HG03558 (cell line): ENCODE measurements around the gene ZNF106.

ENCODE experiments used
- ATAC-seq: cut with Tn5 transposase; IDR thresholded peaks from one replicate; pipeline ENCODE4 v1.9.1; 2021; ENCODE audit warnings: moderate number of reproducible peaks; ENCODE audit not compliant: unreplicated experiment; ENCODE audit errors: extremely low read depth

ZNF106 gene

GRCh38 chr15:42490671-42491538 is at the start of gene ZNF106:
ZNF106 (minus strand) TSS chr15:42491141; CDS start chr15:42472289, 18,852 bp downstream.
- no peak for ATAC-seq

GRCh38 chr15:42533246-42533645 is 42.3 kb upstream of the ZNF106 start:
- ATAC-seq: no peak

GRCh38 chr15:42528970-42529369 is 38.0 kb upstream of the ZNF106 start:
- ATAC-seq: no peak

GRCh38 chr15:42523331-42523730 is 32.4 kb upstream of the ZNF106 start:
- no peak for ATAC-seq

GRCh38 chr15:42511007-42511391 is 20.1 kb upstream of the ZNF106 start:
- no peak for ATAC-seq

- no peak for ATAC-seq
Observed at GRCh38 chr15:42510258-42511006, 19.5 kb upstream of the ZNF106 start.

GRCh38 chr15:42508263-42508690 is 17.3 kb upstream of the ZNF106 start:
- ATAC-seq: no peak

- no peak for ATAC-seq
Observed at GRCh38 chr15:42507514-42507913, 16.6 kb upstream of the ZNF106 start.

GRCh38 chr15:42504631-42505030 is 13.7 kb upstream of the ZNF106 start:
- peak; percentile 17 for ATAC-seq

- no peak for ATAC-seq
Observed at GRCh38 chr15:42503825-42504224, 12.9 kb upstream of the ZNF106 start.

- ATAC-seq: no peak
Observed at GRCh38 chr15:42502477-42502876, 11.5 kb upstream of the ZNF106 start.

GRCh38 chr15:42499858-42500609 is 9.1 kb upstream of the ZNF106 start:
- no peak for ATAC-seq

GRCh38 chr15:42498212-42499068 is 7.5 kb upstream of the ZNF106 start:
- ATAC-seq: no peak

GRCh38 chr15:42495361-42496212 is 4.6 kb upstream of the ZNF106 start, which contains the start of gene SNAP23:
SNAP23 (plus strand) TSS chr15:42495634; CDS start chr15:42511847, 16,213 bp downstream.
- ATAC-seq: peak; percentile 57

- ATAC-seq: no peak
Observed at GRCh38 chr15:42494998-42495360, 4.0 kb upstream of the ZNF106 start.

- ATAC-seq: no peak
Observed at GRCh38 chr15:42493679-42494078, 2.7 kb upstream of the ZNF106 start.

- ATAC-seq: no peak
Observed at GRCh38 chr15:42491539-42492225, 741 bp upstream of the ZNF106 start.

GRCh38 chr15:42490291-42490670 is 660 bp downstream of the ZNF106 start:
- ATAC-seq: no peak
